HG02763 (cell line): ENCODE measurements around the gene GPATCH2.
"Not testable (repeated sequence)": the region's sequence is repeated elsewhere in the genome, so short reads cannot be mapped to it uniquely, and the experiment has no call there.

ENCODE experiments used
- ATAC-seq: cut with Tn5 transposase; IDR thresholded peaks from one replicate; pipeline ENCODE4 v1.9.1; 2021; ENCODE audit warnings: mild to moderate bottlenecking, moderate library complexity; ENCODE audit not compliant: unreplicated experiment

GPATCH2 gene

GRCh38 chr1:217526636-217527035, 104.3 kb downstream of the GPATCH2 start:
- ATAC-seq: no peak

DNA sequence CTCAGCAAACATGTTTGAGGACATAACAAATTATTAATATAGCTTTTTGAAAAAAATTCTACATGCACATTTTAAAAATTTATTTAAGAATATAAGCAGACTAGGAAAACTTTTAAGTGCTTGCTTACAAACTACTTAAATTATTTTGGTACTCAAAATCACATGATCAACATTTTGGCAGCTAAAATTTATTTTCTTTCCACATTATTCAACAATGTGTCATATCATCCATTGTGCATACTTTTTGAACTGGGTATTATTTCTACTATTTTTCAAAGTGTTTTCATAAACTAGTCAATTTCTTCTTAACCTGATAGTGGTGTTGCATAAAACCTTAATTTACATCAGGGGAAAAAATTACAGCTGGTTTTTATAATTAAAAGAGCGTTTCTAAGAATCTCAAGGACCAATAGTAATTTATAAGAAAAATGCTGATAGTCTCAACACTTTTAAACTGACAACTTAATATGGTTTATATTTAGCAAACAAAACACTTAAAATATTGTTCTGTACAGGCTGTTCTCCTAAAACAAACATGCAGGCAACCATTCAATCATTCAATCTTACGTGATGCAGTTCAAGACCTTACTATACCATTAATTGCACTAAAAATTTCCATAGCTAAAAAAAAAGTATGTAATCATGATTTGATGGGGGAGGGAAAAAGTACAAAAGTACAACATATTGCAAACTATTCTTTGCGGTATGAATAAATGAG, 105.0 kb downstream of the GPATCH2 start:
- ATAC-seq: no peak

- ATAC-seq: no peak
Measured at GRCh38 chr1:217524787-217525520, 105.9 kb downstream of the GPATCH2 start.

DNA sequence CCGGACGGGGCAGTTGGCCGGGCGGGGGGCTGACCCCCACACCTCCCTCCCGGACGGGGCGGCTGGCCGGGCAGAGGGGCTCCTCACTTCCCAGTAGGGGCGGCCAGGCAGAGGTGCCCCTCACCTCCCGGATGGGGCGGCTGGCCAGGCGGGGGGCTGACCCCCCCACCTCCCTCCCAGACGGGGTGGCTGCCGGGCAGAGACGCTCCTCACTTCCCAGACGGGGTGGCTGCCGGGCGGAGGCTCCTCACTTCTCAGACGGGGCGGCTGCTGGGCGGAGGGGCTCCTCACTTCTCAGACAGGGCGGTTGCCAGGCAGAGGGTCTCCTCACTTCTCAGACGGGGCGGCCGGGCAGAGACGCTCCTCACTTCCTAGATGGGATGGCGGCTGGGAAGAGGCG, 107.0 kb downstream of the GPATCH2 start:
- not testable (repeated sequence) for ATAC-seq

DNA sequence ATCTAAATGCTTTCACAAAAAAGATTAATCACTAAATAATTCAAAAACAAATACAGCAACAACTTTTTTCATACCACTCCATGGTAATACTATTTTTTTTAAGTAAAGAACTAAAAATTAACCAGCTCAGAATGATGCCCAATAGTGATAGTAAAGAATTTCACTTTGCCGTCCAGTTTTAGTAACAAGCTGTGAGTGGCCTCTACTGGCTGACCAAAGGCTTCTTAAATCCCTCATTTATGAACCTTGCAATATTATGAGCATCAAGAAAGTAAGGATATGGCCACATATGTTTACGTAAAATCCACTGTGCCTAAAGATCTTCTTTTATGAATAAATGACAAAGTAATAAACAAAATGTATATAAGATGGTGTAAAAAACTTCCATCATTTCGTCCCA, 108.6 kb downstream of the GPATCH2 start:
- ATAC-seq: no peak

- no peak for ATAC-seq
Measured at GRCh38 chr1:217521317-217521716, 109.6 kb downstream of the GPATCH2 start.

DNA sequence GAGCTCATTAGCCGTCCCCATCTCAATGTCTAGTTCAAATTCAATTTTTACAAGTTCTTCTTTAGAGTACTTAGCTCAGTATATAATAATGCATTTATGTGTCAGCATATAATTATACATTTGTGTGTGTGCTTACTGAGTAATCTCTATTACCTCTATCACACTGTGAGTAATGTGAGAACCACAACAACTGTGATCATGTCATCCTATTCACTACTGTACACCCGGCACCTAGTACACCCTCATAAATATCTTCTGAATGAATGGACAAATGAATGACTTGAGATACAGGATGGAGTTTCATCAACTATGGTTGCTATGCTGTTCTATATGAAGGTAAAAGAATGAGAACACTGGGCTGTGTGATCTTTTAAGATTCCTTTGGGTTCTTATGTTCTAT, 124.0 kb downstream of the GPATCH2 start:
- ATAC-seq: no peak

DNA sequence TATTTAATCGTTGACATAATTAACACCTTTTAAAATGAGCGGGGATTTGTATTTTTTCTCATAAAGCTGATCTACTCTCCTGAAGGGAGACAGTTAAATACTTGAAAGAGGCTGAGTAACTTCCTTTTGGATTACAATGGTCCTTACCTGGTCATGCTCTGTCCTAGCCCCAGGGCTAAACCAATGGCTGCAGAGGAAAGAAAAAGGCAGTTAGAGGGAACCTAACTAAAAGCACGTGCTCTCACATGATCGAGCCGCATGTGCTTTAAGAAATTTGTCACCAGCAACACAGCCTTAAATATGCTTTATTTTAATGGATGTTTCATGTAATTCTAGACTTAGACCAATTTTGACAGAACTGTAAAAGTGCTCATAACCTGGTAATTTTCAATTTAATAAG, 132.7 kb downstream of the GPATCH2 start:
- no peak for ATAC-seq

DNA sequence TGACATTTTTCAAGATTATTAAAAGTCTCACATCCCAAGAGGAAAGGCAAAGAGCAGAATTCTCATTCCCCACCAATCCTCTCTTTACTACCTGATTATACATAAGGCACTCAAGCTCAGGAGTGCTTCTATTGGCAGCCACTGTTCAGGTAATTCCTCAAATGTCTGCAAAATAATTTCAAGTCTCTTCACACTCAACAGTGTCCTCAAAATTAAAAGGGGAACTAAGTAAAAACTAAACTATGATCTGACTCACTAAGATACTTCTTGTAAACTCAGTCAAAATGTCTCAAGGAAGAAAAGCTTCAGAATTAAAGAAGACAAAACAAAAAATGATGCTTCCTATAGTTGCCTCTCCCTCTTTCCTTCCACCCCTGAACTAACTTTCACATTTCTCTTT, 135.6 kb downstream of the GPATCH2 start:
- peak; percentile 86 for ATAC-seq

DNA sequence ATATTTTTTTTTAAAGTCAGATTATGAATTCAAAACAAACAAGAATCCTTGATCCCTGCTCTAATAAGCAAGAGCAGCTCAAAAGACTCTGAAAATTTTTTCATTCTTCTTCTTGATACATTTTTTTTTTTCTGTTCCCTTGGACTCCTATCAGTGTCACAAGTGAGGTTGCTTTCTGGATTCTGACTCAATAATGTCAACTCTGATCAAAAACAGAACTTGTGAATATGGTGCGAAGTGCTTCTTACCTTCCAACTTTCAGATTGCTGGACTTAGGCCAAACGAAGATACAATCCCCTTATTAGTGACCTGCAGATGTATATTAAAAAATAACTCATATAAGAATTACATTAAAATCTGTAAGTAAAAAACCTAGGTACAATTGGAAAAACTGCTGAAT, 136.1 kb downstream of the GPATCH2 start:
- ATAC-seq: peak; percentile 66

DNA sequence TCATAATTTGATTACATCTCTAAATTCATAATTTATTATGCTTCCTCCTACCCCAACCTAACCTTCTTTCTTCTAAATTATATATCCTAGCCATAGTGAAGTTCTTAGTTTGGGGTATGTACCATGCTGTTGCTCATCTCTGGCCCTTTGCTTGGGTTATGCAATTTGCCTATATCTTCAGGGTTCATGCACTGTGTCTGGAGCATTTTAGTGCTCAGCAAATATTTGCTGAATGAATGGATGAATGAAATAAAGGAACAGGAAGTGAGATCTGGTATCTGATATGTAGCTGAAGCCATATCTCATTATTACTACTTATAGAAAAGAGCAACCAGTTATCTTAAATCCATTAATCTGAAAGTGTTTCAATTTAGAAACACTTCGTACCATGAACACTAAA, 137.6 kb downstream of the GPATCH2 start:
- ATAC-seq: no peak

DNA sequence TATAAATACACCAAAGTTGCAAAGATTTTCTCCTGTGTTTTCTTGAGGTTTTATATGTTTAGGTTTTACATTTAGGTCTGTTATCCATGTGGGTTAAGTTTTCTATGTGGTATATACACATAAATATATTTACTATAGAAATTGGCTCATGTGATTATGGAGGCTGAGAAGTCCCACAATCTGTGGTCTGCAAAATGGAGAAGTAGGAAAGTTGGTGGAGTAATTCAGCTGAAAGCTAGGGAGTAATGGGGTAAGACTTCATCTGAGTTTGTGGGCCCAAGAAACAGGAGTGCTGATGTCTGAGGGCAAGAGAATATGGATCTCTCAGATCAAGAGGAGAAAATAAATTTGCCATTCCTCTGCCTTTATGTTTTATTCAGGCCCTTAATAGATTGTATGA, 146.0 kb downstream of the GPATCH2 start:
- no peak for ATAC-seq

DNA sequence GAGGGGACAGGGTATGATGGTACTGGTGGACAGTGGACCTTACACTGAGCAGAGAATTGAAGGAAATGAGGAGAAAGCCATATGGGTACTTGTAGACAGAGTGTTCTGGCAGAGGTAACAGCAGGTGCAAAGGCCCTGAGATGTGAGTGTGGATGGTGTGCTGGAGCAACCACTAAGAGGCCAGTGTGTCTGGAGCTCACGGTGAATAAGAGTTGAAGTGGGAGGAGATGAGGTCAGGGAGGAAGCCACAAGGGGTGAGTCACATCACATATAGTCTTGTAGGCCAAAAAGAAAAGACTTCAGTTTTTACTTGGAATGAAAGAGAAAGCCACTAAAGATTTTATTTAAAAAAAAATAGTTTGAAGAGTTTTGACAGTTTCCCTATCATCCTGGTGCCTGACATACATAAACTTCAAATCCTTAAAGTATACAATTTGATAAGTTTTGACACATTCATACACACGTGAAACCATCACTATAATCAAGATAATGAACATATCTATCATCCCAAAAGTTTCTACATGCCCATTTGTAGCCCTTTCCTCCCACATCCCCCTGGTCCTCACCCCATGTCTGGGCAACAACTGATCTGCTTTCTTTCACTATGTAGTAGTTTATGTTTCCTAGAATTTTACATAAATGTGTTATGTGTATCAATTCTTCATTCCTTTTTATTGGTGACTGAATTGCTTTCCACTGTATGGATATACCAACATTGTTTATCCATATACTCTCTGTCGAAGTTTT, 148.4 kb downstream of the GPATCH2 start:
- peak; percentile 99 for ATAC-seq

DNA sequence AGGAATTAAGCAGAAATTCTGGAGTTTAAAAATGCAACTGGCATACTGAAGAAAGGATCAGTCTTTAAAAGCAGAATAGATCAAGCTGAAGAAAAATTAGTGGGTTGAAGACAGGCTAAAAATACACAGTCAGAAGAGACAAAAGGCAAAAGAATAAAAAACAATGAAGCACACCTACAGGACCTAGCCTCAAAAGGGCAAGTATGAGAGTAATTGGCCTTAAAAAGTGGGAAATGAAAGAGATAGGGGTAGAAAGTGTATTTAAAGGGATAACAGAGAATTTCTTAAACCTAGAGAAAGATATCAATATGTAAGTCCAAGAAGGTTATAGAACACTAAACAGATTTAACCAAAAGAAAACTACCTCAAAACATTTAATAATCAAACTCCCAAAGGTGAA, 152.4 kb downstream of the GPATCH2 start:
- ATAC-seq: no peak

GRCh38 chr1:217472915-217473314, 158.0 kb downstream of the GPATCH2 start:
- no peak for ATAC-seq

- ATAC-seq: no peak
Measured at GRCh38 chr1:217471403-217471802, 159.5 kb downstream of the GPATCH2 start.

DNA sequence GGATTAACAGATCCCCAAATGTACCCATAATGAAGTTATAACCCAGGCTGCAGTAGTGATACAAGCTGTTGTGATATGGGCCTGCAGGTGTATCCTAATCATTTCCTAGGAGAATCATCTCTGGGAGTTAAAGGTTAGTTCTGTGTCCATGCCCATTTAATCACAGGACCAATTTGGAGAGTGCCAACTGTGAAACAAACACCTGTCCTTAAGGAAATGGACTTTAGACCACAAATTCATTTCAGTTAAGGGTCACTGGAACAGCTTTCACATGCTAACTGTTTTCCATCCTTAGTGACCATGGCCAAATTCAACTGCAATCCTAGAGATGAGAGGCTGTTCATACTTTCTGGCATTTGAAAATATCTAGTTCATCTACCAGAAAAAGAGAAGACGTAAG, 160.9 kb downstream of the GPATCH2 start:
- no peak for ATAC-seq

DNA sequence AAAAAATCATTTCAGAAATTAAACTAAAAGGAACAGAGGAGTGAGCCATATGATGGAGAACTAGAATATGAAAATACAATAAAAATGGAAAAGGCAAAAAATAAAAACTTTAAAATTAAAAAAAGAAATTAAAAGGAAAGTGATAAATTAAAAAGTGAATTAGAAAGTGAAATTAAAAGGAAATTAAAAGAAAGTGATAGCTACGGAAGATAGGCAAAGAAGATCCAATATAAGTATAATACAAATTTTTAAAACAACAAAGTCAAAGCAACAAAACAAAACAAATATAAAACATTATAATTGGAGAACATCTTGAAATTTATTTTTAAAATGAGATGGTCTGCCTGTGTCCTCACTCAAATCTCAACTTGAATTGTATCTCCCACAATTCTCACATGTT, 165.8 kb downstream of the GPATCH2 start:
- ATAC-seq: no peak

GRCh38 chr1:217462666-217463065, 168.2 kb downstream of the GPATCH2 start:
- no peak for ATAC-seq

DNA sequence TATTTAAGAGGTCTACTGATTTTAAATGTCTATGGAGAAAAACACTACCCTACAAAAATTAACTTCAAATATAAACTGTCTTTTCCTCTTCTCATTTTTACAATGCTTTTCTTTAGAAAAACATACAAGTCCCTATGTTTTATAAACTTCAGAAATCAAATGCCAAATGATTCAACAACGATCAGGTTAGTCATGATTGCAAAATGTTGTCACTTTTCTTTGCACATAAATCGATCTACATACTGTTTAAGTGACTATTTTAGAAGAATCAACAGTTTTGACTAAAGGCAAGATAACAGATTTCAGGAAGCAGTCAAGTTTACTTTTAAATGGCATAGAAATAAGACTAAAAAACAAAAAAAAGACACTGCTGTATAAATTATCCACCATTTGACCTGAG, 168.7 kb downstream of the GPATCH2 start:
- no peak for ATAC-seq

DNA sequence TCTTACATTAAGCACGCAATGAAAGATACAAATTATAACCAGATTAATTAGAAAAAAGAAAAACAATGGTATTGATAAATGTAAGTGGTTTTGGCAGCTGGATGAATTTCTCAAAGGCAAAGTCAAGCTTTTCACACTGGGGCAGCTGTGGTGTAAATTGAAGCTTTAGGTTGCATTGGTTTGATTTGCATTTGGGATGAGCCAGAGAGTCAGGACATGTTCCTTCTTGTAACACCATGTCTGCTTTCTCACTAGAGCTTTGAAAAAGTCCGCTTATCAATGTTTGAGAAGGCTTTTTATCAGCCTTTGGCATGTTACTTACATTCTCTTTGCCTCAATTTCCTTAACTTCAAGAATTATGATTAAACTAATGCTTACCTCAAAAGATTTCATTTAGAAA, 173.9 kb downstream of the GPATCH2 start:
- no peak for ATAC-seq

GRCh38 chr1:217456261-217456660, 174.6 kb downstream of the GPATCH2 start:
- ATAC-seq: no peak
